GM23338 (cell line): Measurements from ENCODE around the gene MYL12B. TPM values are rescaled to one million over a fixed set of nuclear protein-coding genes. Genes with fewer than 3 reads are reported as not detected.

ENCODE experiments used
- ATAC-seq: fragments of 200-7000 bp; cut with Tn5 transposase; 3 replicates; pipeline ENCODE4 v1.9.1; 2020
- DNase-seq: peaks from one replicate; pipeline ENCODE4 v3.0.0-alpha.2; 2015; ENCODE audit warnings: low spot score
- H2AFZ ChIP-seq: fragments of 200-600 bp; sonication (generic); 2 replicates; pipeline ENCODE4 v1.8.0; 2016; ENCODE audit warnings: antibody characterized with exemption, mild to moderate bottlenecking, moderate library complexity
- H3F3A ChIP-seq: fragments of 200-600 bp; sonication (generic); replicated peaks from 2 replicates; pipeline ENCODE4 v1.8.0; 2017; ENCODE audit warnings: antibody characterized with exemption, mixed run types, low read depth
- H3K27ac ChIP-seq: fragments of 200-600 bp; sonication (generic); 2 replicates; pipeline ENCODE4 v1.6.1; 2016; ENCODE audit warnings: low read depth
- H3K27me3 ChIP-seq: fragments of 200-600 bp; sonication (generic); 2 replicates; pipeline ENCODE4 v1.8.0; 2016; ENCODE audit warnings: mild to moderate bottlenecking, mixed run types, moderate library complexity; ENCODE audit not compliant: insufficient read depth
- H3K36me3 ChIP-seq: fragments of 200-600 bp; sonication (generic); 2 replicates; pipeline ENCODE4 v1.8.0; 2016; ENCODE audit warnings: mild to moderate bottlenecking; ENCODE audit not compliant: insufficient read depth
- H3K4me1 ChIP-seq: fragments of 200-600 bp; sonication (generic); 2 replicates; pipeline ENCODE4 v1.8.0; 2016; ENCODE audit warnings: mild to moderate bottlenecking, moderate library complexity; ENCODE audit not compliant: insufficient read depth
- H3K4me2 ChIP-seq: fragments of 200-600 bp; sonication (generic); 2 replicates; pipeline ENCODE4 v1.7.1; 2017; ENCODE audit warnings: mixed run types
- H3K4me3 ChIP-seq: fragments of 200-600 bp; sonication (generic); 2 replicates; pipeline ENCODE4 v1.6.1; 2016; ENCODE audit warnings: mixed run types
- H3K79me2 ChIP-seq: fragments of 200-600 bp; sonication (generic); replicated peaks from 2 replicates; pipeline ENCODE4 v1.8.0; 2017; ENCODE audit warnings: mild to moderate bottlenecking; ENCODE audit not compliant: insufficient read depth
- H3K9me2 ChIP-seq: fragments of 200-600 bp; sonication (generic); 2 replicates; pipeline ENCODE4 v1.8.0; 2017; ENCODE audit not compliant: insufficient read depth
- H4K20me1 ChIP-seq: fragments of 200-600 bp; sonication (generic); replicated peaks from 2 replicates; pipeline ENCODE4 v1.8.0; 2017; ENCODE audit warnings: mild to moderate bottlenecking; ENCODE audit not compliant: insufficient read depth
- H3K27ac Mint-ChIP-seq: 2 replicates; pipeline ENCODE4 v1.8.0; 2020; ENCODE audit warnings: inconsistent platforms, mild to moderate bottlenecking, moderate library complexity, mixed read lengths
- H3K27me3 Mint-ChIP-seq: 3 replicates; pipeline ENCODE4 v1.8.0; 2022; ENCODE audit warnings: low read depth, mild to moderate bottlenecking, moderate library complexity, mixed read lengths, inconsistent platforms; ENCODE audit not compliant: insufficient read depth, poor library complexity
- H3K36me3 Mint-ChIP-seq: 3 replicates; pipeline ENCODE4 v1.8.0; 2021; ENCODE audit warnings: low read depth, mild to moderate bottlenecking, inconsistent platforms, moderate library complexity, mixed read lengths
- H3K4me1 Mint-ChIP-seq: 3 replicates; pipeline ENCODE4 v1.8.0; 2020; ENCODE audit warnings: mild to moderate bottlenecking, inconsistent platforms, mixed read lengths
- H3K4me3 Mint-ChIP-seq: 3 replicates; pipeline ENCODE4 v1.8.0; 2021; ENCODE audit warnings: moderate library complexity, mild to moderate bottlenecking, inconsistent platforms, mixed read lengths
- H3K9me3 Mint-ChIP-seq: 3 replicates; pipeline ENCODE4 v1.8.0; 2020; ENCODE audit warnings: moderate library complexity, mild to moderate bottlenecking, inconsistent platforms, mixed read lengths
- CREB1 ChIP-seq: fragments of 250-450 bp; sonication (Bioruptor Pico); IDR thresholded peaks from 2 replicates; pipeline ENCODE4 v1.5.0; 2020; ENCODE audit warnings: low read depth, mild to moderate bottlenecking, moderate library complexity
- EZH2 ChIP-seq: fragments of 200-600 bp; sonication (generic); IDR thresholded peaks from one replicate; pipeline ENCODE4 v1.8.0; 2017; ENCODE audit warnings: antibody characterized with exemption, mild to moderate bottlenecking, low read depth; ENCODE audit not compliant: unreplicated experiment
- EZH2phosphoT487 ChIP-seq: fragments of 200-600 bp; sonication (generic); IDR thresholded peaks from one replicate; pipeline ENCODE4 v1.8.1; 2018; ENCODE audit warnings: antibody characterized with exemption; ENCODE audit not compliant: unreplicated experiment
- NANOG ChIP-seq: IDR thresholded peaks from 2 replicates; pipeline ENCODE4 v1.6.1; 2016; ENCODE audit warnings: antibody characterized with exemption, borderline replicate concordance
- POLR2AphosphoS5 ChIP-seq: IDR thresholded peaks from 2 replicates; pipeline ENCODE4 v1.6.1; 2016; ENCODE audit warnings: antibody characterized with exemption, low read depth
- STAT1 ChIP-seq: IDR thresholded peaks from one replicate; pipeline ENCODE4 v1.6.1; 2016; ENCODE audit warnings: antibody characterized with exemption; ENCODE audit not compliant: unreplicated experiment
- ZNF114 ChIP-seq: fragments of 250-450 bp; sonication (Bioruptor Pico); IDR thresholded peaks from 2 replicates; pipeline ENCODE4 v1.5.0; 2020; ENCODE audit warnings: mild to moderate bottlenecking, moderate library complexity
- ZNF331 ChIP-seq: fragments of 250-450 bp; sonication (Bioruptor Pico); IDR thresholded peaks from 2 replicates; pipeline ENCODE4 v1.5.0; 2020; ENCODE audit warnings: low read depth, mild to moderate bottlenecking, moderate library complexity
- polyA plus RNA-seq: library from polyadenylated mRNA; unstranded; fragments of >200 nt; fragmentation: Nextera tagmentation; extraction: Ambion mirVana; gene quantifications from 2 replicates; pipeline ENCODE4 v1.2.1, GENCODE V29; 2016
- total RNA-seq: library from RNA; depleted of rRNA; stranded (reverse); fragments of >200 nt; shearing (Covaris generic); gene quantifications from 2 replicates; pipeline ENCODE4 v1.2.3, GENCODE V29; 2014
- TF ChIP-seq, protein P1 (sequence below): IDR thresholded peaks from 2 replicates; pipeline ENCODE4 v1.6.1; 2016; ENCODE audit warnings: antibody characterized with exemption
- TF ChIP-seq, protein P2 (sequence below): fragments of 250-450 bp; sonication (Bioruptor Pico); IDR thresholded peaks from 2 replicates; pipeline ENCODE4 v1.5.0; 2020; ENCODE audit warnings: mild to moderate bottlenecking, moderate library complexity
- TF ChIP-seq, protein P3 (sequence below), 2 experiments: fragments of 200-600 bp in 1 of 2; sonication (generic) in 1 of 2; conservative IDR thresholded peaks; 2 replicates each; pipeline versions ENCODE4 v1.5.1 to v1.6.1; 2016 to 2017; ENCODE audit warnings: antibody characterized with exemption in 2 of 2, low read depth in 2 of 2, mild to moderate bottlenecking in 2 of 2, moderate library complexity in 1 of 2
- TF ChIP-seq, protein P4 (sequence below): IDR thresholded peaks from one replicate; pipeline ENCODE4 v1.6.1; 2018; ENCODE audit warnings: antibody characterized with exemption; ENCODE audit not compliant: unreplicated experiment

The MYL12B gene
- total and polyA plus RNA-seq, 2 experiments from 2014 or later = 165 to 330 TPM

GRCh38 chr18:3250237-3251107 lies 11.5 kb upstream of the MYL12B start:
- peaks cover 17% of the 10 kb centered on the region; the same call in 1 of the 2 replicates for H4K20me1 ChIP-seq
- Mint-ChIP-seq H3K36me3 (peaks cover 41% of the 10 kb centered on the region), H3K9me3 (no peaks in the 10 kb centered on the region; the same call in 2 of the 3 replicates), H3K4me3 (peak overlapping the region; percentile 34; the same call in 1 of the 3 replicates), H3K4me1 (peaks cover 23% of the 10 kb centered on the region; the same call in 2 of the 3 replicates), H3K27me3 (peaks cover 10% of the 10 kb centered on the region), H3K27ac (no peak overlapping the region)
- no peak overlapping the region; the same call in 1 of the 2 replicates for H3K27ac ChIP-seq
- ATAC-seq (no peak), DNase-seq (no peak)
- H3K9me2 ChIP-seq = no peaks in the 10 kb centered on the region
- 0 out of 2 replicates have a peak, but pooled peaks cover 6% of the 10 kb centered on the region for H3F3A ChIP-seq
- no peaks in the 10 kb centered on the region for H3K27me3 ChIP-seq
- H3K4me3 ChIP-seq = no peak overlapping the region
- H3K79me2 ChIP-seq = peaks cover 62% of the 10 kb centered on the region
- H3K36me3 ChIP-seq = peaks cover 26% of the 10 kb centered on the region
- 0 out of 2 replicates have a peak overlapping the region, but pooled peaks have one; percentile 10 for H3K4me2 ChIP-seq
- H2AFZ ChIP-seq = no peak overlapping the region
- peaks cover 22% of the 10 kb centered on the region for H3K4me1 ChIP-seq
- TF ChIP-seq POLR2AphosphoS5 (no peak), EZH2 (no peak), EZH2phosphoT487 (no peak), STAT1 (no peak), NANOG (no peak), CREB1 (CRISPR knock-in tag) (no peak), ZNF114 (no peak), ZNF331 (no peak)
- TF ChIP-seq, protein P1, sequence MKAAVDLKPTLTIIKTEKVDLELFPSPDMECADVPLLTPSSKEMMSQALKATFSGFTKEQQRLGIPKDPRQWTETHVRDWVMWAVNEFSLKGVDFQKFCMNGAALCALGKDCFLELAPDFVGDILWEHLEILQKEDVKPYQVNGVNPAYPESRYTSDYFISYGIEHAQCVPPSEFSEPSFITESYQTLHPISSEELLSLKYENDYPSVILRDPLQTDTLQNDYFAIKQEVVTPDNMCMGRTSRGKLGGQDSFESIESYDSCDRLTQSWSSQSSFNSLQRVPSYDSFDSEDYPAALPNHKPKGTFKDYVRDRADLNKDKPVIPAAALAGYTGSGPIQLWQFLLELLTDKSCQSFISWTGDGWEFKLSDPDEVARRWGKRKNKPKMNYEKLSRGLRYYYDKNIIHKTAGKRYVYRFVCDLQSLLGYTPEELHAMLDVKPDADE = no peak
- TF ChIP-seq, protein P2, sequence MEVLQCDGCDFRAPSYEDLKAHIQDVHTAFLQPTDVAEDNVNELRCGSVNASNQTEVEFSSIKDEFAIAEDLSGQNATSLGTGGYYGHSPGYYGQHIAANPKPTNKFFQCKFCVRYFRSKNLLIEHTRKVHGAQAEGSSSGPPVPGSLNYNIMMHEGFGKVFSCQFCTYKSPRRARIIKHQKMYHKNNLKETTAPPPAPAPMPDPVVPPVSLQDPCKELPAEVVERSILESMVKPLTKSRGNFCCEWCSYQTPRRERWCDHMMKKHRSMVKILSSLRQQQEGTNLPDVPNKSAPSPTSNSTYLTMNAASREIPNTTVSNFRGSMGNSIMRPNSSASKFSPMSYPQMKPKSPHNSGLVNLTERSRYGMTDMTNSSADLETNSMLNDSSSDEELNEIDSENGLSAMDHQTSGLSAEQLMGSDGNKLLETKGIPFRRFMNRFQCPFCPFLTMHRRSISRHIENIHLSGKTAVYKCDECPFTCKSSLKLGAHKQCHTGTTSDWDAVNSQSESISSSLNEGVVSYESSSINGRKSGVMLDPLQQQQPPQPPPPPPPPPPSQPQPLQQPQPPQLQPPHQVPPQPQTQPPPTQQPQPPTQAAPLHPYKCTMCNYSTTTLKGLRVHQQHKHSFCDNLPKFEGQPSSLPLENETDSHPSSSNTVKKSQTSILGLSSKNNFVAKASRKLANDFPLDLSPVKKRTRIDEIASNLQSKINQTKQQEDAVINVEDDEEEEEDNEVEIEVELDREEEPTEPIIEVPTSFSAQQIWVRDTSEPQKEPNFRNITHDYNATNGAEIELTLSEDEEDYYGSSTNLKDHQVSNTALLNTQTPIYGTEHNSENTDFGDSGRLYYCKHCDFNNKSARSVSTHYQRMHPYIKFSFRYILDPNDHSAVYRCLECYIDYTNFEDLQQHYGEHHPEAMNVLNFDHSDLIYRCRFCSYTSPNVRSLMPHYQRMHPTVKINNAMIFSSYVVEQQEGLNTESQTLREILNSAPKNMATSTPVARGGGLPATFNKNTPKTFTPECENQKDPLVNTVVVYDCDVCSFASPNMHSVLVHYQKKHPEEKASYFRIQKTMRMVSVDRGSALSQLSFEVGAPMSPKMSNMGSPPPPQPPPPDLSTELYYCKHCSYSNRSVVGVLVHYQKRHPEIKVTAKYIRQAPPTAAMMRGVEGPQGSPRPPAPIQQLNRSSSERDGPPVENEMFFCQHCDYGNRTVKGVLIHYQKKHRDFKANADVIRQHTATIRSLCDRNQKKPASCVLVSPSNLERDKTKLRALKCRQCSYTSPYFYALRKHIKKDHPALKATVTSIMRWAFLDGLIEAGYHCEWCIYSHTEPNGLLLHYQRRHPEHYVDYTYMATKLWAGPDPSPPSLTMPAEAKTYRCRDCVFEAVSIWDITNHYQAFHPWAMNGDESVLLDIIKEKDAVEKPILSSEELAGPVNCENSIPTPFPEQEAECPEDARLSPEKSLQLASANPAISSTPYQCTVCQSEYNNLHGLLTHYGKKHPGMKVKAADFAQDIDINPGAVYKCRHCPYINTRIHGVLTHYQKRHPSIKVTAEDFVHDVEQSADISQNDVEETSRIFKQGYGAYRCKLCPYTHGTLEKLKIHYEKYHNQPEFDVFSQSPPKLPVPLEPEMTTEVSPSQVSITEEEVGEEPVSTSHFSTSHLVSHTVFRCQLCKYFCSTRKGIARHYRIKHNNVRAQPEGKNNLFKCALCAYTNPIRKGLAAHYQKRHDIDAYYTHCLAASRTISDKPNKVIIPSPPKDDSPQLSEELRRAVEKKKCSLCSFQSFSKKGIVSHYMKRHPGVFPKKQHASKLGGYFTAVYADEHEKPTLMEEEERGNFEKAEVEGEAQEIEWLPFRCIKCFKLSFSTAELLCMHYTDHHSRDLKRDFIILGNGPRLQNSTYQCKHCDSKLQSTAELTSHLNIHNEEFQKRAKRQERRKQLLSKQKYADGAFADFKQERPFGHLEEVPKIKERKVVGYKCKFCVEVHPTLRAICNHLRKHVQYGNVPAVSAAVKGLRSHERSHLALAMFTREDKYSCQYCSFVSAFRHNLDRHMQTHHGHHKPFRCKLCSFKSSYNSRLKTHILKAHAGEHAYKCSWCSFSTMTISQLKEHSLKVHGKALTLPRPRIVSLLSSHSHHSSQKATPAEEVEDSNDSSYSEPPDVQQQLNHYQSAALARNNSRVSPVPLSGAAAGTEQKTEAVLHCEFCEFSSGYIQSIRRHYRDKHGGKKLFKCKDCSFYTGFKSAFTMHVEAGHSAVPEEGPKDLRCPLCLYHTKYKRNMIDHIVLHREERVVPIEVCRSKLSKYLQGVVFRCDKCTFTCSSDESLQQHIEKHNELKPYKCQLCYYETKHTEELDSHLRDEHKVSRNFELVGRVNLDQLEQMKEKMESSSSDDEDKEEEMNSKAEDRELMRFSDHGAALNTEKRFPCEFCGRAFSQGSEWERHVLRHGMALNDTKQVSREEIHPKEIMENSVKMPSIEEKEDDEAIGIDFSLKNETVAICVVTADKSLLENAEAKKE = no peak
- TF ChIP-seq, protein P3, sequence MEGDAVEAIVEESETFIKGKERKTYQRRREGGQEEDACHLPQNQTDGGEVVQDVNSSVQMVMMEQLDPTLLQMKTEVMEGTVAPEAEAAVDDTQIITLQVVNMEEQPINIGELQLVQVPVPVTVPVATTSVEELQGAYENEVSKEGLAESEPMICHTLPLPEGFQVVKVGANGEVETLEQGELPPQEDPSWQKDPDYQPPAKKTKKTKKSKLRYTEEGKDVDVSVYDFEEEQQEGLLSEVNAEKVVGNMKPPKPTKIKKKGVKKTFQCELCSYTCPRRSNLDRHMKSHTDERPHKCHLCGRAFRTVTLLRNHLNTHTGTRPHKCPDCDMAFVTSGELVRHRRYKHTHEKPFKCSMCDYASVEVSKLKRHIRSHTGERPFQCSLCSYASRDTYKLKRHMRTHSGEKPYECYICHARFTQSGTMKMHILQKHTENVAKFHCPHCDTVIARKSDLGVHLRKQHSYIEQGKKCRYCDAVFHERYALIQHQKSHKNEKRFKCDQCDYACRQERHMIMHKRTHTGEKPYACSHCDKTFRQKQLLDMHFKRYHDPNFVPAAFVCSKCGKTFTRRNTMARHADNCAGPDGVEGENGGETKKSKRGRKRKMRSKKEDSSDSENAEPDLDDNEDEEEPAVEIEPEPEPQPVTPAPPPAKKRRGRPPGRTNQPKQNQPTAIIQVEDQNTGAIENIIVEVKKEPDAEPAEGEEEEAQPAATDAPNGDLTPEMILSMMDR (conservative IDR thresholded peaks at IDR 0.05; ENCODE audit: low read depth in 2 of 2) = no peak
- TF ChIP-seq, protein P4, sequence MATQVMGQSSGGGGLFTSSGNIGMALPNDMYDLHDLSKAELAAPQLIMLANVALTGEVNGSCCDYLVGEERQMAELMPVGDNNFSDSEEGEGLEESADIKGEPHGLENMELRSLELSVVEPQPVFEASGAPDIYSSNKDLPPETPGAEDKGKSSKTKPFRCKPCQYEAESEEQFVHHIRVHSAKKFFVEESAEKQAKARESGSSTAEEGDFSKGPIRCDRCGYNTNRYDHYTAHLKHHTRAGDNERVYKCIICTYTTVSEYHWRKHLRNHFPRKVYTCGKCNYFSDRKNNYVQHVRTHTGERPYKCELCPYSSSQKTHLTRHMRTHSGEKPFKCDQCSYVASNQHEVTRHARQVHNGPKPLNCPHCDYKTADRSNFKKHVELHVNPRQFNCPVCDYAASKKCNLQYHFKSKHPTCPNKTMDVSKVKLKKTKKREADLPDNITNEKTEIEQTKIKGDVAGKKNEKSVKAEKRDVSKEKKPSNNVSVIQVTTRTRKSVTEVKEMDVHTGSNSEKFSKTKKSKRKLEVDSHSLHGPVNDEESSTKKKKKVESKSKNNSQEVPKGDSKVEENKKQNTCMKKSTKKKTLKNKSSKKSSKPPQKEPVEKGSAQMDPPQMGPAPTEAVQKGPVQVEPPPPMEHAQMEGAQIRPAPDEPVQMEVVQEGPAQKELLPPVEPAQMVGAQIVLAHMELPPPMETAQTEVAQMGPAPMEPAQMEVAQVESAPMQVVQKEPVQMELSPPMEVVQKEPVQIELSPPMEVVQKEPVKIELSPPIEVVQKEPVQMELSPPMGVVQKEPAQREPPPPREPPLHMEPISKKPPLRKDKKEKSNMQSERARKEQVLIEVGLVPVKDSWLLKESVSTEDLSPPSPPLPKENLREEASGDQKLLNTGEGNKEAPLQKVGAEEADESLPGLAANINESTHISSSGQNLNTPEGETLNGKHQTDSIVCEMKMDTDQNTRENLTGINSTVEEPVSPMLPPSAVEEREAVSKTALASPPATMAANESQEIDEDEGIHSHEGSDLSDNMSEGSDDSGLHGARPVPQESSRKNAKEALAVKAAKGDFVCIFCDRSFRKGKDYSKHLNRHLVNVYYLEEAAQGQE = no peak
